ENCODE results near the gene ENG.
A peak's percentile ranks its signal among the peaks of the same experiment; 100 is the strongest.

The ENG gene

GRCh38 chr9:127826253-127826913, 28.1 kb downstream of the ENG start:
- TF ChIP-seq CTCF (IDR thresholded peaks at IDR 0.05) = no peak
- intact Hi-C loops (cut with DNase I; ENCODE audit: low total_unique reads) = no loop called here
- Histone ChIP-seq H3K9me3 (no peaks in the 10 kb centered on the region), H3K27ac (peak overlapping the region; percentile 14 to 68), H3K36me3 (peaks cover 0 to 40% (median 12%) of the 10 kb centered on the region in 3 donors), H3K4me3 (no peak overlapping the region), H3K4me1 (peaks cover 0 to 30% (median 14%) of the 10 kb centered on the region in 4 donors), H3K27me3 (no peaks in the 10 kb centered on the region)
- DNase-seq = no peak

GRCh38 chr9:127825319-127826051, 29.0 kb downstream of the ENG start:
- H3K36me3 ChIP-seq = peaks cover 0 to 45% (median 21%) of the 10 kb centered on the region in 3 donors
- intact Hi-C loops (cut with DNase I; ENCODE audit: low total_unique reads) = no loop called here
- H3K4me1 ChIP-seq = peaks cover 0 to 29% (median 14%) of the 10 kb centered on the region in 4 donors
- TF ChIP-seq CTCF (IDR thresholded peaks at IDR 0.05) = peak in 1 of 2 experiments; percentile 12
- H3K27me3 ChIP-seq = no peaks in the 10 kb centered on the region
- no peak for DNase-seq
- no peaks in the 10 kb centered on the region for H3K9me3 ChIP-seq
- no peak overlapping the region for H3K4me3 ChIP-seq
- peak overlapping the region in 1 of 2 donors; percentile 14 for H3K27ac ChIP-seq

GRCh38 chr9:127822108-127822507, 32.4 kb downstream of the ENG start:
- Histone ChIP-seq H3K4me3 (no peak overlapping the region), H3K27me3 (no peaks in the 10 kb centered on the region), H3K27ac (no peak overlapping the region), H3K9me3 (no peaks in the 10 kb centered on the region), H3K36me3 (peaks cover 0 to 79% (median 55%) of the 10 kb centered on the region in 3 donors), H3K4me1 (peaks cover 0 to 8% (median 2%) of the 10 kb centered on the region in 4 donors)
- DNase-seq = no peak
- no peak for TF ChIP-seq CTCF (IDR thresholded peaks at IDR 0.05)
- intact Hi-C loops (cut with DNase I; ENCODE audit: low total_unique reads) = no loop called here

GRCh38 chr9:127818574-127818973, 35.9 kb downstream of the ENG start:
- H3K36me3 ChIP-seq = peaks cover 15 to 84% (median 78%) of the 10 kb centered on the region in 3 donors
- H3K4me1 ChIP-seq = no peaks in the 10 kb centered on the region
- no peaks in the 10 kb centered on the region for H3K27me3 ChIP-seq
- H3K4me3 ChIP-seq = no peak overlapping the region
- H3K9me3 ChIP-seq = no peaks in the 10 kb centered on the region
- intact Hi-C loops (cut with DNase I; ENCODE audit: low total_unique reads) = no loop called here
- TF ChIP-seq CTCF (IDR thresholded peaks at IDR 0.05) = no peak
- no peak overlapping the region for H3K27ac ChIP-seq
- DNase-seq = no peak

- H3K27me3 ChIP-seq = no peaks in the 10 kb centered on the region
- H3K9me3 ChIP-seq = no peaks in the 10 kb centered on the region
- H3K27ac ChIP-seq = no peak overlapping the region
- no peaks in the 10 kb centered on the region for H3K4me1 ChIP-seq
- intact Hi-C loops (cut with DNase I; ENCODE audit: low total_unique reads) = no loop called here
- no peak for DNase-seq
- no peak for TF ChIP-seq CTCF (IDR thresholded peaks at IDR 0.05)
- peaks cover 21 to 90% (median 84%) of the 10 kb centered on the region in 3 donors for H3K36me3 ChIP-seq
- H3K4me3 ChIP-seq = no peak overlapping the region
Observed at GRCh38 chr9:127817881-127818434, 36.5 kb downstream of the ENG start.
